ENCODE data around the gene EPS8L2.

Gene EPS8L2

GRCh38 chr11:699116-699508 is 6.9 kb upstream of the EPS8L2 start:
- Histone ChIP-seq H3K4me1 (ENCODE audit: control insufficient read depth in 1 of 2, insufficient read depth in 2 of 2, low read length in 2 of 2) (peaks cover 10 to 11% of the 10 kb centered on the region in 2 experiments), H3K4ac (ENCODE audit: low read depth, low read length) (no peak overlapping the region), H2AK5ac (ENCODE audit: low read length) (no peak overlapping the region), H4K12ac (ENCODE audit: low read depth, low read length) (no peak overlapping the region), H3K9ac (ENCODE audit: low read length) (no peak overlapping the region), H3K27ac (ENCODE audit: low read depth, low read length) (no peak overlapping the region), H3K79me1 (ENCODE audit: low read length) (peaks cover 19% of the 10 kb centered on the region), H4K8ac (ENCODE audit: low read depth, low read length) (no peak overlapping the region), H3K18ac (ENCODE audit: low read length) (no peak overlapping the region), H3K27me3 (ENCODE audit: insufficient read depth, low read length) (no peaks in the 10 kb centered on the region), H3K4me2 (ENCODE audit: low read length) (no peak overlapping the region), H3K14ac (ENCODE audit: low read length) (no peak overlapping the region), H3K23ac (ENCODE audit: low read length) (no peak overlapping the region), H3K9me3 (ENCODE audit: insufficient read depth, low read depth, low read length) (no peaks in the 10 kb centered on the region), H4K91ac (ENCODE audit: low read depth, low read length) (no peak overlapping the region), H3K36me3 (ENCODE audit: control insufficient read depth in 1 of 2, insufficient read depth in 2 of 2, low read length in 2 of 2) (peaks cover 23 to 28% of the 10 kb centered on the region in 2 experiments), H2AFZ (ENCODE audit: insufficient read depth, low read length, poor library complexity) (no peak overlapping the region), H2BK5ac (ENCODE audit: low read depth, low read length, poor library complexity) (no peak overlapping the region), H3K4me3 (ENCODE audit: low read depth, low read length) (no peak overlapping the region), H2BK12ac (ENCODE audit: low read length) (no peak overlapping the region), H3K79me2 (ENCODE audit: control insufficient read depth, insufficient read depth, low read length, poor library complexity) (peaks cover 12% of the 10 kb centered on the region), H2BK120ac (ENCODE audit: insufficient read depth, low read length, poor library complexity) (no peak overlapping the region)
- no peak for DNase-seq
- no CpG with 5 or more reads among the region's 7 CpGs for WGBS (ENCODE audit: extremely low coverage, insufficient coverage, insufficient read length)

- H3K14ac ChIP-seq (ENCODE audit: low read length), result no peak overlapping the region
- H3K27ac ChIP-seq (ENCODE audit: low read depth, low read length), result no peak overlapping the region
- no peak for DNase-seq
- H3K27me3 ChIP-seq (ENCODE audit: insufficient read depth, low read length), result no peaks in the 10 kb centered on the region
- H3K79me2 ChIP-seq (ENCODE audit: control insufficient read depth, insufficient read depth, low read length, poor library complexity), result peaks cover 8% of the 10 kb centered on the region
- no peak overlapping the region for H3K23ac ChIP-seq (ENCODE audit: low read length)
- no peak overlapping the region for H2AK5ac ChIP-seq (ENCODE audit: low read length)
- H3K4me3 ChIP-seq (ENCODE audit: low read depth, low read length), result no peak overlapping the region
- peaks cover 27 to 30% of the 10 kb centered on the region in 2 experiments for H3K36me3 ChIP-seq (ENCODE audit: control insufficient read depth in 1 of 2, insufficient read depth in 2 of 2, low read length in 2 of 2)
- peaks cover 9% of the 10 kb centered on the region in 2 experiments for H3K4me1 ChIP-seq (ENCODE audit: control insufficient read depth in 1 of 2, insufficient read depth in 2 of 2, low read length in 2 of 2)
- no peak overlapping the region for H2AFZ ChIP-seq (ENCODE audit: insufficient read depth, low read length, poor library complexity)
- H3K18ac ChIP-seq (ENCODE audit: low read length), result no peak overlapping the region
- no peaks in the 10 kb centered on the region for H3K9me3 ChIP-seq (ENCODE audit: insufficient read depth, low read depth, low read length)
- H3K79me1 ChIP-seq (ENCODE audit: low read length), result peaks cover 16% of the 10 kb centered on the region
- no peak overlapping the region for H4K12ac ChIP-seq (ENCODE audit: low read depth, low read length)
- no peak overlapping the region for H4K91ac ChIP-seq (ENCODE audit: low read depth, low read length)
- no peak overlapping the region for H4K8ac ChIP-seq (ENCODE audit: low read depth, low read length)
- WGBS (ENCODE audit: extremely low coverage, insufficient coverage, insufficient read length), result no CpG with 5 or more reads among the region's 1 CpG
- no peak overlapping the region for H3K9ac ChIP-seq (ENCODE audit: low read length)
- H3K4me2 ChIP-seq (ENCODE audit: low read length), result no peak overlapping the region
- no peak overlapping the region for H2BK12ac ChIP-seq (ENCODE audit: low read length)
- no peak overlapping the region for H2BK5ac ChIP-seq (ENCODE audit: low read depth, low read length, poor library complexity)
- H3K4ac ChIP-seq (ENCODE audit: low read depth, low read length), result no peak overlapping the region
- H2BK120ac ChIP-seq (ENCODE audit: insufficient read depth, low read length, poor library complexity), result no peak overlapping the region
Observed at GRCh38 chr11:699753-700152, 6.3 kb upstream of the EPS8L2 start.

GRCh38 chr11:701741-702461 is 4.1 kb upstream of the EPS8L2 start:
- Histone ChIP-seq H3K18ac (ENCODE audit: low read length) (no peak overlapping the region), H3K79me2 (ENCODE audit: control insufficient read depth, insufficient read depth, low read length, poor library complexity) (peaks cover 13% of the 10 kb centered on the region), H3K14ac (ENCODE audit: low read length) (no peak overlapping the region), H2AFZ (ENCODE audit: insufficient read depth, low read length, poor library complexity) (no peak overlapping the region), H3K9ac (ENCODE audit: low read length) (no peak overlapping the region), H4K91ac (ENCODE audit: low read depth, low read length) (no peak overlapping the region), H3K27ac (ENCODE audit: low read depth, low read length) (no peak overlapping the region), H3K79me1 (ENCODE audit: low read length) (peaks cover 19% of the 10 kb centered on the region), H3K23ac (ENCODE audit: low read length) (no peak overlapping the region), H2BK120ac (ENCODE audit: insufficient read depth, low read length, poor library complexity) (no peak overlapping the region), H2BK12ac (ENCODE audit: low read length) (no peak overlapping the region), H3K4me1 (ENCODE audit: control insufficient read depth in 1 of 2, insufficient read depth in 2 of 2, low read length in 2 of 2) (peaks cover 17 to 23% of the 10 kb centered on the region in 2 experiments), H4K12ac (ENCODE audit: low read depth, low read length) (no peak overlapping the region), H4K8ac (ENCODE audit: low read depth, low read length) (no peak overlapping the region), H3K27me3 (ENCODE audit: insufficient read depth, low read length) (no peaks in the 10 kb centered on the region), H3K36me3 (ENCODE audit: control insufficient read depth in 1 of 2, insufficient read depth in 2 of 2, low read length in 2 of 2) (peaks cover 27 to 30% of the 10 kb centered on the region in 2 experiments), H3K4me3 (ENCODE audit: low read depth, low read length) (no peak overlapping the region), H2BK5ac (ENCODE audit: low read depth, low read length, poor library complexity) (no peak overlapping the region), H3K4me2 (ENCODE audit: low read length) (no peak overlapping the region), H2AK5ac (ENCODE audit: low read length) (no peak overlapping the region), H3K4ac (ENCODE audit: low read depth, low read length) (no peak overlapping the region), H3K9me3 (ENCODE audit: insufficient read depth, low read depth, low read length) (no peaks in the 10 kb centered on the region)
- no CpG with 5 or more reads among the region's 22 CpGs for WGBS (ENCODE audit: extremely low coverage, insufficient coverage, insufficient read length)
- DNase-seq, result no peak

- Histone ChIP-seq H2BK12ac (ENCODE audit: low read length) (no peak overlapping the region), H3K9ac (ENCODE audit: low read length) (no peak overlapping the region), H3K27me3 (ENCODE audit: insufficient read depth, low read length) (no peaks in the 10 kb centered on the region), H2BK120ac (ENCODE audit: insufficient read depth, low read length, poor library complexity) (no peak overlapping the region), H3K79me1 (ENCODE audit: low read length) (peaks cover 25% of the 10 kb centered on the region), H3K14ac (ENCODE audit: low read length) (no peak overlapping the region), H3K18ac (ENCODE audit: low read length) (no peak overlapping the region), H2AK5ac (ENCODE audit: low read length) (no peak overlapping the region), H4K8ac (ENCODE audit: low read depth, low read length) (no peak overlapping the region), H2BK5ac (ENCODE audit: low read depth, low read length, poor library complexity) (no peak overlapping the region), H4K91ac (ENCODE audit: low read depth, low read length) (no peak overlapping the region), H4K12ac (ENCODE audit: low read depth, low read length) (no peak overlapping the region), H3K4me2 (ENCODE audit: low read length) (no peak overlapping the region), H3K36me3 (ENCODE audit: control insufficient read depth in 1 of 2, insufficient read depth in 2 of 2, low read length in 2 of 2) (peaks cover 27 to 30% of the 10 kb centered on the region in 2 experiments), H3K27ac (ENCODE audit: low read depth, low read length) (no peak overlapping the region), H3K4me1 (ENCODE audit: control insufficient read depth in 1 of 2, insufficient read depth in 2 of 2, low read length in 2 of 2) (peaks cover 19 to 29% of the 10 kb centered on the region in 2 experiments), H3K9me3 (ENCODE audit: insufficient read depth, low read depth, low read length) (no peaks in the 10 kb centered on the region), H3K4ac (ENCODE audit: low read depth, low read length) (no peak overlapping the region), H3K79me2 (ENCODE audit: control insufficient read depth, insufficient read depth, low read length, poor library complexity) (peaks cover 19% of the 10 kb centered on the region), H3K23ac (ENCODE audit: low read length) (no peak overlapping the region), H3K4me3 (ENCODE audit: low read depth, low read length) (no peak overlapping the region), H2AFZ (ENCODE audit: insufficient read depth, low read length, poor library complexity) (no peak overlapping the region)
- DNase-seq, result no peak
- no CpG with 5 or more reads among the region's 26 CpGs for WGBS (ENCODE audit: extremely low coverage, insufficient coverage, insufficient read length)
Observed at GRCh38 chr11:702462-703461, 3.3 kb upstream of the EPS8L2 start.
